Tibial nerve (tissue), 4 donors: ENCODE results near the gene MARCHF5.

Source experiments
- CTCF ChIP-seq, 5 experiments: fragments of 200-600 bp in 3 of 5; fragments of 450-650 bp in 2 of 5; sonication (generic) in 3 of 5; IDR thresholded peaks; one replicate each; pipeline ENCODE4 v1.5.1; 2016 to 2019; ENCODE audit warnings: antibody characterized with exemption in 5 of 5, mild to moderate bottlenecking in 3 of 5, moderate library complexity in 2 of 5
- EP300 ChIP-seq, 2 donors: sonication (generic); formaldehyde crosslinking; IDR thresholded peaks; one replicate each; pipeline ENCODE4 v1.6.1; 2017; ENCODE audit warnings: antibody characterized with exemption in 2 of 2, mild to moderate bottlenecking in 1 of 2
- POLR2A ChIP-seq, 2 donors: fragments of 450-650 bp; IDR thresholded peaks; one replicate each; pipeline ENCODE4 v1.6.1; 2017; ENCODE audit warnings: antibody characterized with exemption in 2 of 2, mild to moderate bottlenecking in 2 of 2, moderate library complexity in 2 of 2

- TF ChIP-seq CTCF (IDR thresholded peaks at IDR 0.05) (no peak), EP300 (IDR thresholded peaks at IDR 0.05) (no peak), POLR2A (IDR thresholded peaks at IDR 0.05) (no peak)
Observed at GRCh38 chr10:92242380-92242779, 48.6 kb upstream of the MARCHF5 start.
